NCI-H2029 treated with DMSO at 0.1 percent for 48 hours (cell line): ENCODE data around the gene TMEM218.

ENCODE experiments used
- DNase-seq: peaks from one replicate; lab custom pipeline; 2025; lab: John Stamatoyannopoulos, UW

TMEM218 gene

DNA sequence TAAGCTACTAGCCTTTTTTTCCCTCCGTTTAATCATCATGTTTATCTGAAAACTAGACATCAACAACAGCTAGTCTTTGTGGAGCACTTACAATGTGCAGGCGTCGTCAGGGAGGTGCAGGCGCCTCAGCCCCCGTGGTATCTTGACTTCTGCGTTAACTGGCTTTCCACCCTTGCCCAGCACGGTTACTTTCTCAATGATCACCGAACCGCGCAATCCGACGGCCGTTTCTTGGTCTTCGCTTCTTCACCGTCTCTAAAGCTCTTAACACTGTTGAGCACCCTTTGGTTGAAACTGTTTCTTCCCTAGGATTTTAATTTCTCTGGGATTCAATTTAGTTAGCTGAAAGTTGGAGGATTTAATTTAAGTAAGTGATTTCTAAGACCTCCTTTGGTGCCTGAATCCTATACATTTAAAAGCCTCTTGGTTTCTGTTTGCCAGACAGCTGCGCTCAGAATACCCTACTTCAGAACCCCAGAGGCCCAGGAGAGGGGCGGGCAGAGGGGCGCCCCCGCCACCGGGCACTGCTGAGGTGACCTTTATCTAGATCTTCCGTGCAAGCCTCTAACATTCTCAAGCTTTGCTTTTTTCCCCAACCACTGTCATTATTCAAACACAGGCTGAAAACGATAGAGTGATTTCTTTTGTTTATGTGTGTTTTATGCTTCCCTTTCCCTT lies 18.0 kb upstream of the TMEM218 start:
- DNase-seq, result no peak

DNA sequence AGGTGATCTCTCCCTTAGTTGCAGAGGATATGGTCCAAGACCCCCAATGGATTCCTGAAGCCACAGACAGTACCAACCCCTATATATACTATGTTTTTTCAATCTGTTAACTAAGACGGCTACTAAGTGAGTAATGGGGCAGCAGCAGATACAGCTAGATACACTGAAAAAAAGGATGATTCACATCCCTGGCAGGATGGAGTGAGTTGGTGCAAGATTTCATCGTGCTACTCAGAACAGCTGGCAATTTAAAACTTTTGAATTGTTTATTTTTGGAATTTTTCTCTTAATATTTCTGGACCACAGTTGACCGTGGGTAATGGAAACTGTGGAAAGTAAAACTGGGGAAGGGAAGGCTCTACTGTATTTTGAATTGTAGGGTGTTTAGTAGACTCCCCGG lies 17.0 kb upstream of the TMEM218 start:
- DNase-seq, result no peak

DNA sequence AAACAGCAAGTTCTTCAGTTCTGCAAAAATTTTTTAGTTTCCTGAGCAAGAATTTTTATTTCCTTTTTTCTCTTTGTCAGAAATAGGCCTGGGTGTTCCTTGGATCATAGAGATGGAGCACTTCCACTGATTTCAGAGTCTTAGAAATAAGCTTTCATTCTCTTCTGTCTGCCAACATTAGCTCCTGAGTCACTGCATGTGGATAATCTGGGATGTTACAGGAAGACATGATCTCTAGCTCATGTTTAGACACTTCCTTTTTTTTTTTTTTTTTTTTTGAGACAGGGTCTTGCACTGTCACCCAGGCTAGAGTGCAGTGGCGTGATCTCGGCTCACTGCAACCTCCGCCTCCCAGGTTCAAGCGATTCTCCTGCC lies 13.2 kb upstream of the TMEM218 start:
- DNase-seq, result no peak

DNA sequence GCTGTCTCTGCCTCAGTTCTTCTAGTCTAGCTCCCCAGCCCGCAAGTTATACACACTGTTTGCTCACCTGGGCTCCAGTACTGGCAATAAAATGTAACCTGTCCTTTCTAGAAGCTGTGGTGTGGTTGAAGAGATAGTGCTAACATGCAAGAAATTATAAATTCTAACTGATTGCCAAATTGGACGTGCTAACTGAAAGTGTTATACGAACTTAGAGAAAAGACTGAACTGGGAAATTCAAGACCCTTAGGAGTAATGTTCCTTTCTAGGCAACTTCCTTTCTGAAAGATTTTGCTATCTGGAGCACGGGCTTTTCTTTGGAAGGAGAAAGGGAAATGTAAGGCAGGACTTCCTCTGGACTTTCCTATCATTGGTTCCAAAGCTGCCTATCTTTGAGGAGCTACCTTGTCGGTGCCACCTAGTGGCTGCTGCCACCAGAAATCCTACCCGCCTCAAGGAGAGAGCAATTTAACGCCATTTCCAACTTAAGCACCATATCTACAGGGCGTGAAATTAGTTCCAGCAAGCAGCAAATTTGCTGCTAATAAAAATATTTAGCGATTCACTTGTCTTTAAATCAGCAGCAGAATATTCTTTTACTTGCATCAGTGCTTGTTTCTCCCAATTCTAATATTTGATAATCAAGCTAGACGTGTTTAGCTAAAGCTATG lies 12.7 kb upstream of the TMEM218 start:
- DNase-seq, result no peak

DNA sequence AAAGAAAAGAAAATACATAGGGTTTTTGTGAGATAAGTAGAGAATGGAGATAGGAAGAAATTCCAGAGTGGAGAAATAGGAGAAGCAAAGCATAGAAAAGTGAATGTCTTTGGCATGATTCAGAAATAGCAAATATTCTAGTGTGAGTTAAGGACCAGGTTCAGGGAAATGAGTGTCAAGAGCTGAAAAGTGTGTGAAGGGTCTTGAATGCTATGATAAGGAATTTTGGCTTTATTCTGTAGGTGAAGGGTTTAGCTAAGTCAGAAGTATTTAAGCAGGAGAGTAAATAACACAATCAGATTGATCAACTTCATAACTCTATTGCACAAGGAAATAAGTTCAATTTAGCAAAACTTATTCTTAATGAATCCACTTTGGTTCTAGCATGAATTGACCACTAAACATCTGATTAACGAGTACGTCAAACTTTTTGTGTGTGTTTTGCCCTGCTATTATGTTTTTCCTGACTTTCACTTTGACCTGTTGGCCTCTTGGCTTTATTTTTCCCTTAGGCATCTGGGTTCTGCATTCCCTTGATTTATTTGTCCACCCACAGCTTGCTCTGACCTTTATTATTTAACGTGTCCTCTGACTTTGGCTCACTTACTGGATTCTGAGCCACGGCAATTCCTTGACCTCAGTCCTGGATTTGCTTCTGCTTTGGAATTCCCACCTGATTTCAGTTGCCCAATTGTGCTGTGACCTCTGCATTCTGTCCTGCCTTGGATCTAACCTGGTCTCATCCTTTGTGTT lies 11.9 kb upstream of the TMEM218 start:
- no peak for DNase-seq

DNA sequence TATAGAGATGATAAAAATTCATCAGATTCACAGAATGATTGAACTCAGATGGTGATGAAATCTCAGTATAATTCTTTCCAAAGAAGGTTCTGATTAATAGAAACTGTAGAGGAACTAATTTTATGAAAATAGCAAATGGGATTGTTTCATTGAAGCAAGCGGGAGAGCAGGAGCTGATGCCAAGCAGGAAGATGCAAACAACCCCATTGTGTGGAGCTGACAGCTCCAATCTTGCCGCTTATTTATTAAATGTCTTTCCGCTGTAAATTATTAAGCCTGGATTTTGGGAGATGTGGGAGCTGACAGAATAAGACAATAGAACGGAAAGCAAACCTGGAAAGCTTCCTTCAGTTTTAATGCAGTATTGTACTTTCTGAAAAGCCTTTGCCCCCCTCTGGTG lies 6.0 kb upstream of the TMEM218 start:
- no peak for DNase-seq

DNA sequence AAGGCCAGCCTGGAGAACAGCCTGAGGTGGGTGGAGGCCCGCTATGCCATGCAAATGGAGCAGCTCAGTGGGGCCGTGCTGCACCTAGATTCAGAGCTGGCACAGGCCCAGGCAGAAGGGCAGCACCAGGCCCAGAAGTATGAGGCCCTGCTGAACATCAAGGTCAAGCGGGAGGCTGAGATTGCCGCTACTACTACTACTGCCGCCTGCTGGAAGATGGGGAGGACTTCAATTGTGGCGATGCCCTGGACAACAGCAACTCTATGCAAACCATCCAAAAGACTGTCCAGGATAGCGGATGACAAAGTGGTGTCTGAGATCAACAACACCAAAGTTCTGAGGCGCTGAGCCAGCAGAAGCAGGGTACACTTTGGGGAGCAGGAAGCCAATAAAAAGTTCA lies 3.1 kb upstream of the TMEM218 start:
- no peak for DNase-seq

DNA sequence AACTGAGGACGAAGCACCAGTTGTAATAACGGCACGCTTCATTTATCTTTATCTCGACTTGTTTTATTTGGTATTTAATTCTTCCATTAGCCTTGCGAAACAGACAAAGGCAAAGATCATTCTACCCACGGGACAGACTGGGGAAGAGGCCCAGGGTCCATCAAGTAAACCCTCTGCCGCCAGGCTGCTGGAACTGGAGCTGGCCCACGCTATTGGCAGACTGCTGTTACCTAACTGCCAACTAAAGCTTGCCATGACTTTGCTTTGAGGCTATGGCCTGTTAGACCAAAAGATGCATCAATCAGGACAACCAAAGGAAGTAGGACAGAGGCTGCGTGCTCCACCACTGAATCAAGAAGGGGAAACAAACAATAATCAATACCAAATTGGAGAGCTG lies 780 bp upstream of the TMEM218 start:
- DNase-seq, result no peak

DNA sequence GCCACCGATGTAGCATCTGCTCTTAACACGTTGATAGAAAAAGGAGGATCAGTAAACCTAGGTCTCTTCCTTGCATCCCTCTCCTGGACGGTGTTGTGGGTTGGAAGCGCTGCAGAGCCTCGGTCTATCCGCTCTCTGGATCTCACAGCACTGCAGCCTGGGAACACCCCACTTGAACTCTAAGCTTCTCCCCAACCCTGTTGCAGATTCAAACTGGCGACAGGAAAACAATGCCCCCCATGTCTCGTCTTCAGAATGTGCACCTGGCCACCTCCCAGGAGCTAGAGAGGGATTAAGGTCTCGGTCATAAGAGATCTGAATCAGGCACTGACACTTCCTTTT lies 454 bp downstream of the TMEM218 start:
- no peak for DNase-seq

DNA sequence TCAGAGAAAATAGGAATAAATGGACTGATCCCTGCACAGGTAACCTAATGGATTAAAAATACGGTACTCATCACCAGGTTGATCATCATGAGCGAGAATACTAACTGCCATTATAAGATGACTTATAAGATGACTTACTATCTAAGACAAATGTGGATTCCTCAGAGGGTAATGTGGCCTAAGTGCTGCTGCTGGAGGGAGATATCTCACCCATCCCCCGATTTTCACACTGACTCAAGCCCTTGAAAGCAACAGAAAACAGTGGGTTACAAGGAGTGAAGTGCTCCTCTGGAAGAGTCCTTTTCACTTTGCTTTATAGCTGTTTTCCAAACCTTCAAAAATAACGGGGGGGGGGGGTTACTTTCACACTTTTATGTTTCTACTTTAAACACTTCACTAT lies 920 bp downstream of the TMEM218 start:
- no peak for DNase-seq

DNA sequence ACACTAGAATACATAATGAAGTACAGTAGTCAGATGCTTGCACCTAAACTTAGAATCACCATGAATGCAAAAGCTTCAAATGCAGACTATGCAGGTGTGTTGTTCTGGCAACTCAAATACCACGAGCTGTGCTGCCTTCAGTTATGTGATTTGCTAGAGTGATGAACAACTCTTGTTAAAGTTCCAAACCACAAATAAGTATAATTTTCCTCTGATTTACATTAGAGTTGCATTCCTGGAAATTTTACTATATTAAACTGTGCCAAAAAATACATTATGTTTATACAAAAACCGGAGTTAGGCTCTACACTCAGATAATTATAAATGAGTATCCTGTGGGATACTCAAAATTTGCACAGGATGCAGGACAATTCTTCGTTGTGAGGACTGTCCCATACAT lies 3.0 kb downstream of the TMEM218 start:
- no peak for DNase-seq

DNA sequence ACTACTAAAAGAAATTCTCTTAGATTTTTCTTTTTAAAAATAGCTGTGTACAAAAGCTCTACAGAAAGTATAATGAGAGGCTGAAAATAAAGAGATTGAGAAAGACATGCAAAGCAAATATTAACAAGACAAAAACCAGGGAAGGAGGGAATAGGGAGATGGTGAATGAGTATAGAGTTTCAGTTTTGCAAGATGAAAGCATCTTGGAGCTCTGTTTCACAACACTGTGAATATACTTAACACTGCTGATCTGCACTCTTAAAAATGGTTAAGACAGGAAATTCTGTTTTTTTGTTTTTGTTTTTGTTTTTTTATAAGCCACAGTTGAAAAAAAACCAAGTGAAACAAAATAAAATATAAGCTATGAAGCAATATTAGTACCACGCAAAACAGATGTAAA lies 5.5 kb downstream of the TMEM218 start:
- DNase-seq, result no peak

DNA sequence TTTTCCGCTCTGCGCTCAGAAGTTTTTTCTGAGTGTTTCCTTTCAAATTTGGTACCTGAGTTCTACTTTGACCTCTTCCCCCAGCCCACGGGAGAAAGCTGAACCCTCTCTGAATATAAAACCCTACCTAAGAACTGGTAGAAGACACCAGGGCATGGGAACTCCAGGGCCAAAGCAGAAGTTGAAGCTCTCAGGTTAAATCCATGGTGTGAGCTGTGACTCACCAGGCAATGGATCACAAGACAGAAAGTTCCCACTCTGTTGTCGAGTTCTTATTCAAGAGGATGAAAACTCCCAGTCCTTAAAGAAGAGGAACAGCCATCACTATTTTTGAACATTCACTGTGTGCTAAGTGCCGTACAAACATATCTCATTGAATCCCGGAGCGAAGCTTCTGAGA lies 8.9 kb downstream of the TMEM218 start:
- DNase-seq, result no peak

DNA sequence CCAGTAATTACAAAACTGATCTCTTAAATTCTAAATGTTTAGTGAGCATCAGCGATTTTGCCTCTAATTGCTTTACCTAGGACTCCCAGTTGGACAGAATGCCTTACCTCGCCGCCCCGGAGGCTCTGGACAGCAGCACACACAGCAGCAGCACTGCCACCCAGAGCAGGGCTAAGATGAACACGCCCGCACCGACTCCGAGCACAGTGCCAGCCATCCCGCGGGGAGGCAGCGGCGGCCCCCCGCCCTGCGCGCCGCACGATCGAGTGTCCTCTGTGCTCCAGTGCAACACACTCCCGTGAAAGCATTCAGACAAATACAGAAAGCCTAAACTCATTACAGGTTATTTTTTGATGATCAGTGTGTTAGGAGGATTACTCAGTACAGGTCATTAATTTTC lies 9.4 kb downstream of the TMEM218 start:
- DNase-seq, result no peak

DNA sequence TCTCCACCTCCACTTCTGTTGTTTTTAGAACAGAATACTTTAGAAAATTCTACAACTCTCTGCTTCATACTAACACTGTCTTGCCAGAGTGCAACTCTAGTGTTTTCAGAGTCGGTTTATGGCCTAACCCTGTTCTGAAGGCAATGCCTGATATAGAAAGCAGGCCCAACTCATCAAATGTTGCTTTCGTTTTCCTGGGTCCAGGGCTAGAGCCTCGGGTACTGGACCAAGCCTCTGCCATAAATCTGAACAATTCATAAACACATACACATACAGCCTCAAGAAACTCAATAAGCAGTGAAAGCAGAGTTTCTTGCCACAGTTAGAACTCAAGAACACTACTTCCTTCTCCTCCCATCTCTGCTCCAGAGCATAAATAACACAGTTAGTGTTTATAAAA lies 9.8 kb downstream of the TMEM218 start:
- DNase-seq, result no peak

DNA sequence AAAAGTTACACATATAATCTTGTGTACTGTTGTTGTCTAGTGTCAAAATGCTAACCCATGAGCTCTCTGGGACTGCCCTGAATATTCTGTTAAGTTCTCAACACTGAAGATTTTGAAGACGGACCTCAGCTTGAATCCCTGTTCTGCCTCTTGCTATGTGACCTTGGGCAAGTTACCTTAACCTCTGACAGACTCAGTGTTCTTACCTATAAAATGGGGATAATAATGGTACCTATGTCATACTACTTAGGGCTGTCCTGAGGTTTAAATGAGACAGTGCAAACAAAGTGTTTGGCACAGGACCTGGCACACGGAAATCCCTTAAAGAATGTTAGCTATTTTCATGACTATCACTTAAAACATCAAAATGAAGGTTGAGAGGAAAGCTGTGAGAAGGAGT lies 11.3 kb downstream of the TMEM218 start:
- DNase-seq, result no peak

DNA sequence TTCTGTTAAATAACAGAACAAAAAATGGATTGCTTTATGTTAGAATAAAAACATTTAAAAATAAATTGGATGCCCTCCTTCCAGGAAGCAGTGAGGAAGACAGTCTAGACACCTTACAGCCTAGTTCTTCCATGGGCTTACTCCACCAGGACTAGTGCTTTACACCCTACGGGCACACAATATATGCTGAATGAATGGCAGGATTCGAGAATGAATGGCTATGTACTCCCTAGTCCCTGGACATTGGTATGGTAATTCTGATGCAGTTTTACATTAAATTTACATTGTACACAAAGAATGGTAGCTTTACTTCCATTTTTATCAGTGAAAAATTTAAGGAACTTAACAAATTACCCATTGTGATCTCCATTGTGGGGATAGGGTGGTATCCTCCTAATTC lies 16.7 kb downstream of the TMEM218 start:
- no peak for DNase-seq

DNA sequence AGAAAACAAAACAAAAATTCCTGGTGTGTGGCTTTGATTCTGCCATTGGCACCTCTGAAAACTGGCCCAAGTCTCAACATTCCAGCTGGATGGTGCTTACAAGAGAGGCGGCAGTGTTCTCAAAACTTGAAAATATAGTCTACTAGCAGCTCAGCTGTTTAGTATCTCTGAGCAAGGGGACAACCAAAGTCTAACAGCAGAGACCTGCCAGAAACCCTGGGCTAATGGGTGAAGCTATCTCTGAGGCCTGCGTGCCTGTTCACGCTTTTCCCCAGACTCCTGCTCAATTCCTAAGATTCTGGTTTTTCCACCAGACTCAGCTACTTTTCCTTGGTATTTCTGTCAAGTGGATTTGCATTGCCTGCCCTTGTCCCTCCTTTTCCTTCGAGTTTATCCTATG lies 17.9 kb downstream of the TMEM218 start:
- DNase-seq, result no peak

DNA sequence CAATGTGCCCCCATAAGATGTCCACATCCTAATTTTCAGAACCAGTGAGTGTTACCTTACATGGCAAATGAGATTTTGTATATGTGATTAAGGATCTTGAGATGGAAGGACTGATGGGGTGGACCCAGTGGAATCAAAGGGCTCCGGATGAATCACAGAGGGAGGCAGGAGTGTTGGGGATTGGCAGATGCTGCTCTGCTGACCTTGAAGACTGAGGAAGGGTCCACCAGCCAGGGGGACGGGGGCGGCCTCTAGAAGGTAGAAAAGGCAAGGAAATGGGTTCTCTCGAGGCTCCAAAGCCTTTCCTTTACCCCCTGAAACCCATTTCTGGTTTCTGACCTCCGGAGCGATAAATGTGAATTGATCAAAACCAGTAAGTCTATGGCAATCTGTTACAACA lies 18.8 kb downstream of the TMEM218 start:
- DNase-seq, result no peak

DNA sequence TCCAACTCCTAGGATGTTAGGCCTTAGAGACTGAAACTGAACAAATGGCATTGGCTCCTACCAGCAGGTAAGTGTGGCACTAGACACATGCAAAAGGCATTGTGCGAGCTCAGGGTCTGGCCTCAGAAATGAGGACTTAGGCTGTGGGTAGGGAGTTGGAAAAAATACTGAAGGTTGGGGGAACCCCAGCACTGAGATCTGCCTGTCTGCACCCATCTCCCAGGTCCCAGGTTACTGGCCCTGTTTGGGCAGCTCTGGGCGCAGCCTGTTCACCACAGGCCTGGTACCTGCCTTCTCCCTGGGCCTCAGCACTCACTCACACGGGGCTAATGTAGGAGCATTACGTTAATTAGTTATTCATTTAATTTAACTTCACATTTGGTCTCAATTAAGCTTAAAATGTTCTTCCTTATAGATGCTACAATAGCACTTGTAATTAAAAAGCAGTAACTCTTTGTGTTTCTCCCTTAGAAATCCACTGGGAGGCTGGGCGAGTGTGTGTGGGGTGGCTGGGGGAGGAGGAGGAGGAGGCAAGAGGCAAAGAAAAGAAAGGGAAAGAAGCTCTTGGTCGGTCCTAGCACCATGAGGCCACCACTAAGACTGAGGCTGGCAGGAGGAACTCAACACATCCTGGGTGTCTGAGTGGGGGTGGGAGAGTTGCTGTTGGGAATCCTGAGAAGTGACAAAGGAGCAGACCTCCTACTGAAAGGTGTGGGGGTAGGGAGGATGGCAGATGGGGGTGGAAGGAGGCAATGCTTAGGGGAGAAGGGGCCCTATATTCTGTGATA lies 19.4 kb downstream of the TMEM218 start:
- no peak for DNase-seq

DNA sequence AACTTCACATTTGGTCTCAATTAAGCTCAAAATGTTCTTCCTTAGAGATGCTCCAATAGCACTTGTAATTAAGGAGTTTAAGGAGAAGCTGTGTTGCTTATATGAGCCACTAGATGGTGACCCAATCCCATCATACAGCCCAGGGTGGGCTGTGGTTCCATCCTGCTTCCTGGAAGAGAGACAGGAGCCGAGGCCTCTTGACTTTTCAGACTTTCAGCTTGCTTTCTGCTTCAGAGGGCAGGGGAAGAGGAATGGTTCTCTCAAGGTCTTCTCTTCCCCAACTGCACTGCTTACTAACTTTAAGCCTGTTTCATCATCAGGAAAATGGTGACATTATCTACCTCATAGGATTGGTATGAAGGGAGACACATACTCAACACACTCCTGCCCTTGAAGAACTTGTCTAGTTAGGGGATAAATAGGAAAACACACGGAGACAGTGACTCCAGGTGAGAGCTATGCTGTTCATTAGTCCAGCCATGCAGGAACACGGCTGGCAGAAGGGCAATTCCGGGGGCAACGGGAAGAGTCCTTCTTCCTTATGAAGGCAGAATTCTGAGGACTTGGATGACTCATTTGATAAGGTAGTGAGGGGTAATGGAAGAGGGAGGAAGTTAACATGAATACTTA lies 20.1 kb downstream of the TMEM218 start:
- no peak for DNase-seq

DNA sequence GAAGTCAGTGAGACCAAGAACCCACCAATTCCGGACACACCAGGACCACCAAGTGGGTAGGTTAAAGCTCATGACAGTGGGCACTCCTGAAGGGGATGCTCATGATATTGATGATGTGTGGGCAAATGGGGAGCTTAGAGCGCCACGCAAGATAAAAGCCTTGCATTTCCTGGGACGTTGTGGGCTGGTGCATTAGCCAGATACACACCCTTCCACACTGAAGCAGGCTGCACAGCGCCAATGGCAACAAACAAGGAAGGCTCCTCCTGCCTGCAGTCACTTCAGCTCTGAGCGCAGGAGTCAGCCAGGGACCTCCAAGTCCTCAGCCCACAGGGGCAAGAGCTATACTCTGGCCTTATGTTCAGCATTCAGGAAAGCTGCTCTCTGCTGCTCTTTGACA lies 20.6 kb downstream of the TMEM218 start:
- no peak for DNase-seq
